COR-L47 (cell line): ENCODE results near the gene ZP1.

Source experiments
- DNase-seq: peaks from one replicate; lab custom pipeline; 2025; lab: John Stamatoyannopoulos, UW

Gene ZP1

GRCh38 chr11:60859616-60860250 lies 7.6 kb upstream of the ZP1 start:
- no peak for DNase-seq

GRCh38 chr11:60860943-60861342 lies 6.4 kb upstream of the ZP1 start:
- peak; percentile 17 for DNase-seq

GRCh38 chr11:60862171-60862570 lies 5.2 kb upstream of the ZP1 start:
- no peak for DNase-seq

GRCh38 chr11:60863550-60864521 lies 3.5 kb upstream of the ZP1 start:
- no peak for DNase-seq

- DNase-seq: no peak
Measured at GRCh38 chr11:60864856-60865513, 2.4 kb upstream of the ZP1 start.

- no peak for DNase-seq
Measured at GRCh38 chr11:60867871-60868681, 734 bp downstream of the ZP1 start.

GRCh38 chr11:60868682-60869450 lies 1.5 kb downstream of the ZP1 start:
- DNase-seq: no peak

GRCh38 chr11:60869451-60869825 lies 2.1 kb downstream of the ZP1 start:
- no peak for DNase-seq

- DNase-seq: peak; percentile 80
Measured at GRCh38 chr11:60870276-60870675, 2.9 kb downstream of the ZP1 start.

- no peak for DNase-seq
Measured at GRCh38 chr11:60870733-60871377, 3.5 kb downstream of the ZP1 start.

- no peak for DNase-seq
Measured at GRCh38 chr11:60871378-60872061, 4.2 kb downstream of the ZP1 start.

- no peak for DNase-seq
Measured at GRCh38 chr11:60872124-60872960, 5.0 kb downstream of the ZP1 start.

- no peak for DNase-seq
Measured at GRCh38 chr11:60872961-60873524, 5.7 kb downstream of the ZP1 start.

GRCh38 chr11:60873533-60873932 lies 6.2 kb downstream of the ZP1 start:
- no peak for DNase-seq

GRCh38 chr11:60874421-60875365 lies 7.4 kb downstream of the ZP1 start:
- no peak for DNase-seq

GRCh38 chr11:60875366-60876167 lies 8.2 kb downstream of the ZP1 start:
- no peak for DNase-seq

GRCh38 chr11:60876168-60876485 lies 8.8 kb downstream of the ZP1 start:
- DNase-seq: no peak
